HG02678 (cell line): ENCODE measurements around the gene PNKD.
"Not testable (repeated sequence)": the region's sequence is repeated elsewhere in the genome, so short reads cannot be mapped to it uniquely, and the experiment has no call there.

Experiments used
- ATAC-seq: cut with Tn5 transposase; IDR thresholded peaks from one replicate; pipeline ENCODE4 v1.9.1; 2021; ENCODE audit warnings: mild to moderate bottlenecking, moderate library complexity; ENCODE audit not compliant: unreplicated experiment

The PNKD gene

GRCh38 chr2:218272531-218273212, 2.4 kb downstream of the PNKD start:
- ATAC-seq, result peak; percentile 19

- ATAC-seq, result not testable (repeated sequence)
Observed at GRCh38 chr2:218273214-218273907, 3.0 kb downstream of the PNKD start.

- no peak for ATAC-seq
Observed at GRCh38 chr2:218273908-218274249, 3.6 kb downstream of the PNKD start.

GRCh38 chr2:218274586-218274985, 4.3 kb downstream of the PNKD start:
- ATAC-seq, result no peak

- ATAC-seq, result no peak
Observed at GRCh38 chr2:218275371-218276072, 5.2 kb downstream of the PNKD start.

GRCh38 chr2:218276986-218277755, 6.9 kb downstream of the PNKD start:
- ATAC-seq, result no peak

- no peak for ATAC-seq
Observed at GRCh38 chr2:218277921-218278320, 7.6 kb downstream of the PNKD start.

- ATAC-seq, result no peak
Observed at GRCh38 chr2:218278531-218279360, 8.4 kb downstream of the PNKD start.

GRCh38 chr2:218280260-218280870, 10.0 kb downstream of the PNKD start:
- no peak for ATAC-seq

GRCh38 chr2:218281449-218281848, 11.1 kb downstream of the PNKD start:
- ATAC-seq, result no peak

- no peak for ATAC-seq
Observed at GRCh38 chr2:218282173-218282991, 12.1 kb downstream of the PNKD start.

GRCh38 chr2:218284106-218284811, 13.9 kb downstream of the PNKD start:
- ATAC-seq, result peak; percentile 46

- no peak for ATAC-seq
Observed at GRCh38 chr2:218285604-218286003, 15.3 kb downstream of the PNKD start.

- peak; percentile 61 for ATAC-seq
Observed at GRCh38 chr2:218286570-218287459, 16.5 kb downstream of the PNKD start.

- no peak for ATAC-seq
Observed at GRCh38 chr2:218289639-218290315, 19.5 kb downstream of the PNKD start.

GRCh38 chr2:218290316-218291261, 20.3 kb downstream of the PNKD start:
- peak; percentile 60 for ATAC-seq
